ENCODE data around the gene ZNF746. TPM values are rescaled to one million over a fixed set of nuclear protein-coding genes. Genes with fewer than 3 reads are reported as not detected.
"Not testable (repeated sequence)": the region's sequence is repeated elsewhere in the genome, so short reads cannot be mapped to it uniquely, and the experiment has no call there.

ZNF746 gene
- total RNA-seq, 2 experiments from 2014 or later: 11.8 to 12.0 TPM

- Mint-ChIP-seq H3K9me3 (no peaks in the 10 kb centered on the region), H3K4me3 (no peak overlapping the region), H3K27ac (no peak overlapping the region), H3K36me3 (ENCODE audit: low read depth) (peaks cover 24% of the 10 kb centered on the region), H3K27me3 (ENCODE audit: low read depth) (no peaks in the 10 kb centered on the region), H3K4me1 (ENCODE audit: low read depth) (peaks cover 16% of the 10 kb centered on the region)
- CTCF ChIA-PET: interaction anchor here (0.6 kb wide), 1 partner anchor 11 kb away, joined by 3 read pairs; no protein-coding TSS in a partner anchor
- intact Hi-C loops (cut with micrococcal nuclease): no loop called here
- DNase-seq: no peak
These were observed 43.6 kb downstream of the ZNF746 start for GRCh38 chr7:149454006-149454405.

- intact Hi-C loops (cut with micrococcal nuclease): no loop called here
- Mint-ChIP-seq H3K27me3 (ENCODE audit: low read depth) (no peaks in the 10 kb centered on the region), H3K4me1 (ENCODE audit: low read depth) (no peaks in the 10 kb centered on the region), H3K27ac (no peak overlapping the region), H3K36me3 (ENCODE audit: low read depth) (peaks cover 30% of the 10 kb centered on the region), H3K9me3 (no peaks in the 10 kb centered on the region), H3K4me3 (no peak overlapping the region)
- no peak for DNase-seq
- CTCF ChIA-PET: interaction anchor here (0.6 kb wide), 1 partner anchor 24 kb away, joined by 3 read pairs; no protein-coding TSS in a partner anchor
These were observed 46.8 kb downstream of the ZNF746 start for GRCh38 chr7:149450821-149451220.

GRCh38 chr7:149449897-149450296 lies 47.7 kb downstream of the ZNF746 start:
- intact Hi-C loops (cut with micrococcal nuclease): no loop called here
- no peak for DNase-seq
- Mint-ChIP-seq H3K27ac (no peak overlapping the region), H3K36me3 (ENCODE audit: low read depth) (peaks cover 30% of the 10 kb centered on the region), H3K9me3 (no peaks in the 10 kb centered on the region), H3K27me3 (ENCODE audit: low read depth) (no peaks in the 10 kb centered on the region), H3K4me1 (ENCODE audit: low read depth) (no peaks in the 10 kb centered on the region), H3K4me3 (no peak overlapping the region)
- CTCF ChIA-PET: no interaction called here

GRCh38 chr7:149448961-149449360 lies 48.6 kb downstream of the ZNF746 start:
- no peaks in the 10 kb centered on the region for H3K27me3 Mint-ChIP-seq (ENCODE audit: low read depth)
- H3K36me3 Mint-ChIP-seq (ENCODE audit: low read depth): peaks cover 29% of the 10 kb centered on the region
- intact Hi-C loops (cut with micrococcal nuclease): no loop called here
- DNase-seq: no peak
- H3K9me3 Mint-ChIP-seq: no peaks in the 10 kb centered on the region
- no peaks in the 10 kb centered on the region for H3K4me1 Mint-ChIP-seq (ENCODE audit: low read depth)
- CTCF ChIA-PET: no interaction called here
- H3K27ac Mint-ChIP-seq: no peak overlapping the region
- H3K4me3 Mint-ChIP-seq: no peak overlapping the region

GRCh38 chr7:149446026-149446425 lies 51.6 kb downstream of the ZNF746 start:
- H3K9me3 Mint-ChIP-seq; H3K27ac Mint-ChIP-seq; intact Hi-C loops (cut with micrococcal nuclease); H3K4me1 Mint-ChIP-seq (ENCODE audit: low read depth); H3K4me3 Mint-ChIP-seq; CTCF ChIA-PET; H3K27me3 Mint-ChIP-seq (ENCODE audit: low read depth); DNase-seq: not testable (repeated sequence)
- peaks cover 26% of the 10 kb centered on the region for H3K36me3 Mint-ChIP-seq (ENCODE audit: low read depth)

- Mint-ChIP-seq H3K36me3 (ENCODE audit: low read depth) (peaks cover 21% of the 10 kb centered on the region), H3K27ac (no peak overlapping the region), H3K27me3 (ENCODE audit: low read depth) (no peaks in the 10 kb centered on the region), H3K9me3 (no peaks in the 10 kb centered on the region), H3K4me3 (no peak overlapping the region), H3K4me1 (ENCODE audit: low read depth) (peaks cover 11% of the 10 kb centered on the region)
- intact Hi-C loops (cut with micrococcal nuclease): no loop called here
- no peak for DNase-seq
- CTCF ChIA-PET: no interaction called here
These were observed 53.3 kb downstream of the ZNF746 start for GRCh38 chr7:149444287-149444686.

GRCh38 chr7:149443523-149443922 lies 54.1 kb downstream of the ZNF746 start:
- Mint-ChIP-seq H3K27me3 (ENCODE audit: low read depth) (no peaks in the 10 kb centered on the region), H3K36me3 (ENCODE audit: low read depth) (peaks cover 15% of the 10 kb centered on the region), H3K4me3 (no peak overlapping the region), H3K27ac (no peak overlapping the region), H3K4me1 (ENCODE audit: low read depth) (peaks cover 11% of the 10 kb centered on the region), H3K9me3 (no peaks in the 10 kb centered on the region)
- CTCF ChIA-PET: interaction anchor here (0.6 to 0.8 kb wide), 2 partner anchors 11 to 19 kb away, joined by 3 read pairs; no protein-coding TSS in a partner anchor
- intact Hi-C loops (cut with micrococcal nuclease): no loop called here
- DNase-seq: no peak

GRCh38 chr7:149442924-149443323 lies 54.7 kb downstream of the ZNF746 start:
- Mint-ChIP-seq H3K4me3 (no peak overlapping the region), H3K27me3 (ENCODE audit: low read depth) (no peaks in the 10 kb centered on the region), H3K36me3 (ENCODE audit: low read depth) (peaks cover 15% of the 10 kb centered on the region), H3K27ac (no peak overlapping the region), H3K4me1 (ENCODE audit: low read depth) (peaks cover 11% of the 10 kb centered on the region), H3K9me3 (no peaks in the 10 kb centered on the region)
- CTCF ChIA-PET: interaction anchor here (0.6 to 0.8 kb wide), 2 partner anchors 11 to 19 kb away, joined by 3 read pairs; no protein-coding TSS in a partner anchor
- intact Hi-C loops (cut with micrococcal nuclease): no loop called here
- DNase-seq: no peak

- CTCF ChIA-PET: interaction anchor here (1.0 to 1.2 kb wide), 2 partner anchors 18 to 130 kb away, joined by 3 to 5 read pairs; no protein-coding TSS in a partner anchor
- intact Hi-C loops (cut with micrococcal nuclease): no loop called here
- H3K27me3 Mint-ChIP-seq (ENCODE audit: low read depth): no peaks in the 10 kb centered on the region
- no peak for DNase-seq
- no peak overlapping the region for H3K27ac Mint-ChIP-seq
- H3K4me3 Mint-ChIP-seq: no peak overlapping the region
- peaks cover 17% of the 10 kb centered on the region for H3K36me3 Mint-ChIP-seq (ENCODE audit: low read depth)
- peaks cover 11% of the 10 kb centered on the region for H3K4me1 Mint-ChIP-seq (ENCODE audit: low read depth)
- no peaks in the 10 kb centered on the region for H3K9me3 Mint-ChIP-seq
These were observed 57.4 kb downstream of the ZNF746 start for GRCh38 chr7:149440222-149440621.

GRCh38 chr7:149436358-149436757 lies 61.3 kb downstream of the ZNF746 start:
- CTCF ChIA-PET: no interaction called here
- no peak for DNase-seq
- peaks cover 11% of the 10 kb centered on the region for H3K4me1 Mint-ChIP-seq (ENCODE audit: low read depth)
- H3K36me3 Mint-ChIP-seq (ENCODE audit: low read depth): peaks cover 37% of the 10 kb centered on the region
- H3K9me3 Mint-ChIP-seq: no peaks in the 10 kb centered on the region
- no peak overlapping the region for H3K27ac Mint-ChIP-seq
- H3K4me3 Mint-ChIP-seq: no peak overlapping the region
- intact Hi-C loops (cut with micrococcal nuclease): no loop called here
- no peaks in the 10 kb centered on the region for H3K27me3 Mint-ChIP-seq (ENCODE audit: low read depth)

GRCh38 chr7:149433124-149433523 lies 64.5 kb downstream of the ZNF746 start:
- intact Hi-C loops (cut with micrococcal nuclease): no loop called here
- CTCF ChIA-PET: no interaction called here
- H3K4me3 Mint-ChIP-seq: no peak overlapping the region

GRCh38 chr7:149432121-149432691 lies 65.4 kb downstream of the ZNF746 start:
- intact Hi-C loops (cut with micrococcal nuclease): no loop called here

More at GRCh38 chr7:149433124-149433523, 64.5 kb downstream of the ZNF746 start:
- Mint-ChIP-seq H3K36me3 (ENCODE audit: low read depth) (peaks cover 42% of the 10 kb centered on the region), H3K9me3 (no peaks in the 10 kb centered on the region), H3K27ac (no peak overlapping the region), H3K27me3 (ENCODE audit: low read depth) (no peaks in the 10 kb centered on the region), H3K4me1 (ENCODE audit: low read depth) (no peaks in the 10 kb centered on the region)
- DNase-seq: no peak

GRCh38 chr7:149431486-149432120 lies 66.0 kb downstream of the ZNF746 start:
- DNase-seq: no peak
- intact Hi-C loops (cut with micrococcal nuclease): no loop called here
- Mint-ChIP-seq H3K27ac (no peak overlapping the region), H3K27me3 (ENCODE audit: low read depth) (no peaks in the 10 kb centered on the region), H3K4me1 (ENCODE audit: low read depth) (no peaks in the 10 kb centered on the region), H3K36me3 (ENCODE audit: low read depth) (peaks cover 41% of the 10 kb centered on the region), H3K9me3 (no peaks in the 10 kb centered on the region), H3K4me3 (no peak overlapping the region)
- CTCF ChIA-PET: interaction anchor here (1.1 kb wide), 1 partner anchor 120 kb away, joined by 5 read pairs; no protein-coding TSS in a partner anchor

More at GRCh38 chr7:149432121-149432691, 65.4 kb downstream of the ZNF746 start:
- Mint-ChIP-seq H3K4me3 (no peak overlapping the region), H3K27me3 (ENCODE audit: low read depth) (no peaks in the 10 kb centered on the region), H3K4me1 (ENCODE audit: low read depth) (no peaks in the 10 kb centered on the region), H3K9me3 (no peaks in the 10 kb centered on the region), H3K27ac (no peak overlapping the region), H3K36me3 (ENCODE audit: low read depth) (peaks cover 42% of the 10 kb centered on the region)
- DNase-seq: no peak
- CTCF ChIA-PET: interaction anchor here (1.1 kb wide), 1 partner anchor 121 kb away, joined by 5 read pairs; no protein-coding TSS in a partner anchor
